Lower leg skin (tissue), 4 donors: ENCODE data around the gene ELFN2. TPM values are rescaled to one million over a fixed set of nuclear protein-coding genes. Genes with fewer than 3 reads are reported as not detected.
"Not testable (repeated sequence)": the region's sequence is repeated elsewhere in the genome, so short reads cannot be mapped to it uniquely, and the experiment has no call there.

ENCODE experiments used
- DNase-seq, 2 donors: peaks; one replicate each; pipeline ENCODE4 v3.0.0-alpha.2; 2019; ENCODE audit warnings: low spot score in 2 of 2
- H3K4me3 ChIP-seq: fragments of 200-600 bp; sonication (generic); 2 replicates; pipeline ENCODE4 v1.5.1; 2017; ENCODE audit warnings: mild to moderate bottlenecking, low read depth; ENCODE audit not compliant: poor library complexity, severe bottlenecking
- CTCF ChIP-seq, 3 donors: fragments of 450-650 bp; IDR thresholded peaks; one replicate each; pipeline ENCODE4 v1.5.1; 2016; ENCODE audit warnings: antibody characterized with exemption in 3 of 3, mild to moderate bottlenecking in 3 of 3, moderate library complexity in 2 of 3
- POLR2A ChIP-seq, 2 donors: fragments of 450-650 bp; IDR thresholded peaks; one replicate each; pipeline ENCODE4 v1.6.1; 2016 to 2017; ENCODE audit warnings: antibody characterized with exemption in 2 of 2, mild to moderate bottlenecking in 1 of 2, moderate library complexity in 1 of 2
- WGBS, 2 donors: methylation state at CpG; one replicate each; pipeline ENCODE4 v1.1.5; 2018; 5-methylcytosine and 5-hydroxymethylcytosine counted together
- intact Hi-C: fragments of 100-400 bp; cut with DNase I; formaldehyde crosslinking; loops from one replicate; pipeline ENCODE4 v1.15.0; 2023; ENCODE audit warnings: low total_unique reads
- total RNA-seq, 4 donors: library from RNA; depleted of rRNA; stranded (reverse); fragments of >200 nt; gene quantifications; one replicate each; pipeline ENCODE4 v1.1.0, GENCODE V29; 2016

The ELFN2 gene
- total RNA-seq, 4 donors from 2014 or later: 0.26 to 1.5 (median 0.82) TPM

- H3K4me3 ChIP-seq: no peak overlapping the region
These were observed 44.6 kb upstream of the ELFN2 start for GRCh38 chr22:37471727-37472417.

GRCh38 chr22:37470087-37470445 is 42.8 kb upstream of the ELFN2 start:
- DNase-seq: no peak
- WGBS, 2 donors: 76 to 79% methylated on average over 5 of the region's 5 CpGs
- H3K4me3 ChIP-seq: no peak overlapping the region
- intact Hi-C loops: no loop called here
- TF ChIP-seq CTCF (IDR thresholded peaks at IDR 0.05): no peak
- no peak for TF ChIP-seq POLR2A (IDR thresholded peaks at IDR 0.05)

More at GRCh38 chr22:37471727-37472417, 44.6 kb upstream of the ELFN2 start:
- WGBS, 2 donors: 78 to 83% methylated on average over 9 of the region's 9 CpGs
- no peak for DNase-seq
- TF ChIP-seq POLR2A (IDR thresholded peaks at IDR 0.05): no peak
- TF ChIP-seq CTCF (IDR thresholded peaks at IDR 0.05): no peak
- intact Hi-C loops: no loop called here

GRCh38 chr22:37469416-37470086 is 42.3 kb upstream of the ELFN2 start:
- TF ChIP-seq CTCF (IDR thresholded peaks at IDR 0.05) (no peak), POLR2A (IDR thresholded peaks at IDR 0.05) (no peak)
- 69 to 71% methylated on average over 7 to 8 of the region's 8 CpGs for WGBS, 2 donors
- H3K4me3 ChIP-seq: no peak overlapping the region
- intact Hi-C loops: no loop called here
- no peak for DNase-seq

GRCh38 chr22:37468201-37468695 is 41.0 kb upstream of the ELFN2 start:
- intact Hi-C loops, H3K4me3 ChIP-seq, DNase-seq: not testable (repeated sequence)
- WGBS, 2 donors: 85 to 88% methylated on average over 14 of the region's 14 CpGs

- TF ChIP-seq POLR2A (IDR thresholded peaks at IDR 0.05) (no peak), CTCF (IDR thresholded peaks at IDR 0.05) (no peak)
- 30 to 51% methylated on average over 14 of the region's 14 CpGs for WGBS, 2 donors
- intact Hi-C loops: no loop called here
- no peak overlapping the region for H3K4me3 ChIP-seq
- no peak for DNase-seq
These were observed 40.2 kb upstream of the ELFN2 start for GRCh38 chr22:37467391-37467955.

DNA sequence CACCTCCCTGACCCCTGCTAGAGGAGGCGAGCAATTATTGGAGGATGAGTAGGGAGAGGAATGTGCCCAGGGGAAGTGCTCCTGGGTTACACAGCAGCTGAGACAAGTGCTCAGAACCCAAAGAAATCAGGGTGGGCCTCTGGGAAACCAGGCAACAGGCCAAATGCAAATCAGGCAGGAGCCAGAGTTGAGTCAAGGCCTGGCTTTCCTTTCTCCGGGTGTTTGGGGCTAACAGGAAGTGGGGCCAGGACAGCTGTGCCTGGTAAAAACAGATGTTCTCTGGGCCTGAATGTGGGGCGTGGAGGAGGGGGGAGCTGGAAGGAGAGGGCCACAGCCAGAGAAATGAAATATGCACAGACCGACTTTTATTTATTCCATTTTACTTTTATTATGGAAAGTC is 36.9 kb upstream of the ELFN2 start:
- intact Hi-C loops: no loop called here
- no peak overlapping the region for H3K4me3 ChIP-seq
- 32 to 39% methylated on average over 4 of the region's 4 CpGs for WGBS, 2 donors
- TF ChIP-seq POLR2A (IDR thresholded peaks at IDR 0.05): no peak
- TF ChIP-seq CTCF (IDR thresholded peaks at IDR 0.05): no peak
- DNase-seq: no peak
